Right renal pelvis (tissue), 4 donors: ENCODE data around the gene NCOA4. TPM values are rescaled to one million over a fixed set of nuclear protein-coding genes. Genes with fewer than 3 reads are reported as not detected.
"Not testable (repeated sequence)": the region's sequence is repeated elsewhere in the genome, so short reads cannot be mapped to it uniquely, and the experiment has no call there.

Experiments
- DNase-seq, 4 donors: peaks; one replicate each; pipeline ENCODE4 v3.0.0-alpha.2; 2013; ENCODE audit warnings: low read depth in 4 of 4, low spot score in 3 of 4, missing footprints in 1 of 4
- polyA plus RNA-seq, 4 donors: library from polyadenylated mRNA; unstranded; fragments of 120-200 nt; gene quantifications; one replicate each; pipeline ENCODE4 v1.2.1, GENCODE V29; 2013; ENCODE audit not compliant: insufficient read length in 4 of 4

NCOA4 gene
- polyA plus RNA-seq, 4 donors: 192 to 254 (median 234) TPM

DNA sequence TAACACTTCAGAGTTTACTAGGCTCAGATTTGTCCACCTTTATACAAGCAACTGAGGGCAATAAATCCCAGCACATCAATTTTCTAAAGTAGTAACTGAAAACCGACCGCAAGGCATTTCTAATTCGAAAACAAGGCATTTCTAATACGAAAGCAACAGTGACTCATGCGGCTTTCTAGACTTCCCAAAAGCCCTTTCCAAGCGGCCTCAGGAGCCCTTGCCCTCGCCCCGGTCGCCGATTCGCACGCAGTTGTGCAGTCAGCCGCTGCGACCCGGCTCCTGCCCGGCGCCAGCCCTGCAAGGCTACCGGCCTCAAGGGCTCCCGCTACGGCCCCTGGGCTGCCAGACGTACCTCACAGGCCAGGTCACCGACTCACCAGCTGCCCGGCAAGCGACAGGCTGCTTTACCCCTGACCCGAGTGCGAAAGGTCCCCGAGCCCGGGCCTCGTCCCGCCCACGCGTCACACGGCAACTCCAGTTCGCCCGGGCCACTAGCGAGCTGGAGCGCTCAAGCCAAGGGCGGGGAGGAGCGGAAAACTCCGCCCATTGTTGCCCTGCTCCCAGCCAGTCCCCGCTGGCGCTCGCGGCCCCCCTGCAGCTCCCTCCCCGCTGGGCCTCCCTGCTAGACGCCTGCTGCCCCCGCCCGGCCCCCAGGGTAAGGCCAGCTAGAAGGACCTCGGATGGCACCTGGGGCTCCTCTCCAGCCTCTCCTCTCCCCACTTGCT, 7.3 kb downstream of the NCOA4 start:
- DNase-seq: peak; percentile 59 to 73 (median 68)

DNA sequence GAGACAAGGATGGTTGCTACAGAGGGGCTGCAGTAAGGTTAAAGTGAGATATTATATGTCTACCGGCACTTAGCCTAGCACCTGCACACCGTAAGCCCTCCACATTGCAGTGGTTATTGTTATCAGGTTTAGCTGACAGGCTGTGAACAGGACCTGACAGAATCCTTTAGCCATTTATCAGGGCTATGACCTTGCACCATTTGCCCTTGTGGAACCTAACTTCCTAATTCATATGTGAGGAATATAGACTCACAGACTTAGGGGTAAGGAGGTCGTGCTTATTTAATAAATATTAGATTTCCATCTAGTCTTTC, 10.1 kb downstream of the NCOA4 start:
- no peak for DNase-seq

DNA sequence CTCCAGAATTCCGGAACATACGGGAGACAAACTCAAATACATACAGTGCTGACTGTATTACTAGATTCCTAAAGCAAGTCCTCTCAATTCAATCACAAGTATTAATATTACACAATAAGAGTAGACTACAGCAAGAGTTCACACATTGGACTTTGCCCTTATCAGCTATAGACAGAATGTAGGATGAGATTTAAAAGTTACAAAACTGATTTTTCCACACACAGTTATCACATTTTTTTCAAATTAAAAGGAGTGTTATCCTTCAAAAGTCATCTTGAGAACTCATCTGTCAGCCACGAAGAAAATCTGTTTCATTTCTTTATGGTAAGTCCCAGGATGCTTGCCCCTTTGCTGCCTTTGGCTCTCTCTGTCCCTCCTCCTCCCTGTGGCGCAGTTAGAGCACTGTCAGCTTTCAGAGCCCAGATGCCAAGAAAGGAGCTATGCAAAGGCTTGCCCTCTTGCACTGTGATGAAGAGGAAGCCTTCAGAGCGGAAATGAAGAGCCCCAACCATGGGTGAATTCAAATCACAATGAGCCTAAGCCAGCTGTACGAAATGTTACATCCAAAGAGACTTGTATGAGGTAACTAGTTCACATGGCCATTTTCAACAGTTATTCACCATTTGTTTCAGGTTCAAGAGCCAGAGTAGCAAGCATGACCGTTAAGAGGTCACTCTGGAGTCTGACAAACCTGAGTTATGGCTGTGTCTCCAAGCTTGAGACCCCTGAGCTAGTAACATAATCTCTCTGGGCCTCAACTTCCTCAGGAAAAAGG, 10.7 kb downstream of the NCOA4 start:
- no peak for DNase-seq

DNA sequence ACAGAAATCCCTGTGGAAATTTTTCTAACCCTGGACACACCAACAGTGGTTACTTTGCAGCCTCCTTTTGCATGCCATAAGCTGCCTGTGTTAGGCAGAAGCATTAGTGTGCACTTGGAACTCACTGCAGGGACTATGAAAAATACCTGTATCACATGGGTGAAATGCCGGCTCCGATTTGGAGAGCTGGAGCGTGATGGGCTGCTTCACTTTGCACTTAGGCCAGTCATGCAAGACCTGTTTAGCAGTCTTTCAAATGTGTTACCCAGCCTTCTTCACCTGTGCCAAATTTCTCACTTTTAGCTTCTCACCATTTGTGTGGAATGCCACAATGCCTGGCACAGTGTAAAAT, 11.3 kb downstream of the NCOA4 start:
- no peak for DNase-seq

DNA sequence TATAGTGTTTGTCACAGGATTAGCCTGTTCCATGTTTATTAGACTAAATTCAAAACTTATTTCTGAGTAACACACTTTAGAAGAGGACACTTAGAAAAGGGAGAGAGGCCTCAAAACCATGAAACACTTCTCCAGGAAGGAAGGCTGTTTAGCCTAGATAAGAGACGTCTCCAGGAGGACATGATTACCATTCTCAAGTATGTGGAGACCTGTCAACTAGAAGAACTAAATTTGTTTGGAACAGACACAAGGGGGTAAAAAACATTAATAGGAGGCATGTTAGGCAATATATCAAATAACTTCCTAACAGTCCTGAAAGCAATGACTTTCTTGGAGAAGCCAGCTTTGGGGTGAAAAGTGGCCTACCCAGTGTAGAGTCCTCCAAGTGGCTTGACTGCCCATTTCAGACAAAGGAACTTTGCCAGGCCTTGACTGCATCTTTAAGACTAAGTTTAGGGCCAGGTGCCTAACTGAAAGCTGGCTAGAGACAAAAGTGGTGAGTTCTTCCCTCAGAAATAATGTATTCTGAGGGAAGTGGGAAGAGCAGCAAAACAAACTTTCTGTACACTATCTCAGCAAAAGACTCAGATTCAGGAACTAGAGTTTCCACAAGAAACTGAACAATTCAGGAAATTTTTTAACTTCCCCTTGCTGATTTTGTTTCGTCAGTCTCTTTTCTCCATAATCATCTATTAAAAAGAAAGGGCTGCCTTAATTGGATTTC, 11.8 kb downstream of the NCOA4 start:
- no peak for DNase-seq

DNA sequence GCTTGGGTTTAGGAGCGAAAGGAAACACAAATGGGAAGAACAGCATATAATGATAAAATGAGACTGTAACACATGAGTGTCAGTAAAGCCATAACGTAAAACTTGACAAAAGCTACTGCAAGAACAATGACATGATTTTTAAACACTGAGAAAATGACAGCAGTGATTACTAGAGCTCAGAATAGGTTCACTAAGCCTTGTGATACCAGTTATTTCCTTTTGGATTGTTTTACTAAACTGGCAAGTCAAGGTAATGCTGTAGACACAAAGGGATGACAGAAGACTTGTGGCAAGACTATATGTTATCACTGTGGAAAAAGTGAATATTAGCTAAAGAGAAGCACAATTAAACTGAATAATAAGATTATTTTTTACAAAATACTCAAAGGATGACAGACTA, 12.7 kb downstream of the NCOA4 start:
- no peak for DNase-seq

DNA sequence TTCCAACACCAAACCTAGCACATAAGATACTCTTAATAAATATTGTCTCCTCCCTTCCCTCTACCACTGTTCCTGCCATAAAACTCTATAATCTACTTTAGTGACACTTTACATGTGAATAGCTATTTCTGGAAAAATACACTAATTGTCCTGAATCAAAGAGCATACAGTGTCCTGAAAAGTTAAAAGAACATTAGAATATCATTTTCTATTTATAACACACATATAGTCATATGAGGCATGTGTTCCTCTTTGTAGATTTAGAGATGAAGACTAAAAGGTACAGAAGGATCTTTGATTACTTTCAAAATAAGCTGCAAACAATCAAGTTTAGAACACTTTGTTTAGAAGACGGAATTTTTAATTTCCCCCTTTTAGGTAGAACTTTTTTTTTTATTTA, 13.6 kb downstream of the NCOA4 start:
- DNase-seq: no peak

DNA sequence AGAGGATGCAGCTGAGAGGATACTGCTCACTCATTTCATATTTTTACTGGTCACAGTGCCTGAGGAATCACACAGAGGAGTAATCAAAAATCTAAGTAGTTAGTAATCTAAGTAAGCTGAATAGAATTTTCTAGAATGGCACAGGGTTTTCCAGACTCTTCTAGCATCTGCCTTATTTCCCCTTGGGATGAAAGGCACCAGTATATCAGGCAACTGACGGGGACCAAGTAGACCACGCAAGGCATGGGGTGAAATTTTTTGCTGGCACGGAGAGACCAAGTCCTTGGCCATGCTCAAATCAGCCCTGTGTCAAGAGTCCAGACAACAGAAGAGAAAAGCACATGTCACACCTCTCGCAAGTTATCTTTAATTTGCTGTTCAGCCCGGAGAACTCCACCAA, 14.2 kb downstream of the NCOA4 start:
- DNase-seq: no peak

DNA sequence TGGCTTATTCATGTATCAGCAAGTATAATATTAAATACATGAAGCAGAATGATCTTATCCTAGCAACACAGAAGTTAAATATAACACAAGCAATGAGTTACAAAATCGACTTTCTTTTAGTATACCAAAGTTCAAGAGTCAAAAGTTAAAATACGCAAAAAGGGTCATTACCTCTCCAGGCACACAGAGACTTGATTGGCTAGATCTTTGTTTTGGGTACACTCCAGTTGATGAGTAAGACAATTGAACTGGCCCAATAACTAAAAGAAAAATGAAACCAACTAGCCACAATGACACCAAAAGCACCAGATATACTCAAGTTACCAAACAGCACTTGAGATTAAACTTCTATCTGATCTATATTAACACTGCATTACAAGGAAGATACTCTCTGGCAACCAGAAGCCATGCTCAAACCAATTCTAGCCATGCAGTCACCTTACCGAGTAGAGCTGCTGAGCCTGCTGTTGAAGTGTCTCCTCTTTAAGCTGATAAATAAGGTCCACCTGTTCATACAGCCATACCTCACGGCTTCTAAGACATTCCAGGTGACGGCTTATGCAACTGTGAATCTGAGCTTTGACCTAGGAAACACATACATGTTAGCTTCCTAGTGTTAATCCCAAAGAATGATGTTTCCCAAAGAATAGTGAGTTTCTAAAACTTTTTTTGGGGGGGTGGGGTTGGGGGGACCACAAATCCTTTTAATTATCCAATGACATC, 15.6 kb downstream of the NCOA4 start:
- DNase-seq: no peak

DNA sequence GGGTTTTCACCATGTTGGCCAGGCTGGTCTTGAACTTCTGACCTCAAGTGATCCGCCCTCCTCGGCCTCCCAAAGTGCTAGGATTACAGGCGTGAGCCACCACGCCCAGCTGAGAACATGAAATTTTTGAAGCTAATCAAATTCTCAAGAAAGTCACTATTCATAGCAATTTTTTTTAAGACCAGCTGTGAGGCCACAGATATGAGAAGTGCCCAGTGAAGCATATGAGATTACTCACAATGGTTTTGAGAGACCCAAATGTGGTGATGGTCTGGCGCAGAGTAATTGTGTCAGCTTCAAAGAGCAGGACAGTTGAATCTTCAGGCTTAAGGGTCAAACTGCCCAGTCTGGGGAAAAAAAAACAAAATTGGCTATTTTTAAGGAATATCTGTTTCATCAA, 16.2 kb downstream of the NCOA4 start:
- DNase-seq: no peak

DNA sequence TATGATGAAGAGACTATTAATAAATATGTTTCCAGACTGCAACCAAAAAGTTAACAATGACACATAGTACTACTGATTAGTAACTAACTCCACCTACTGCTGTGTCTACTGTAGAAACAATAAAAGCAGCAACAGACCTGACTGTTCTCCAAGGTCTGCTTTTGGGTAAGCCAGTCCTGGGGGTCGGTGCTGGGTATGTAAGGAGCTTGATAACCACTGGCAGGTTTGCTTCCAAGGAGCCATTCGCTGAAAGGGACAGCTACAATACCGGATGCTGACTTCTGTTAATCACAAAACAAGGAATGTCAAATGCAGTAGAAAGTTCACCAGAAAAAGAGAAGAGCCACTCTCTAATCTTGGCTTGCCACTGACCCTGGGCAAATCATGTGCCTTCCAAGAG, 17.7 kb downstream of the NCOA4 start:
- no peak for DNase-seq

DNA sequence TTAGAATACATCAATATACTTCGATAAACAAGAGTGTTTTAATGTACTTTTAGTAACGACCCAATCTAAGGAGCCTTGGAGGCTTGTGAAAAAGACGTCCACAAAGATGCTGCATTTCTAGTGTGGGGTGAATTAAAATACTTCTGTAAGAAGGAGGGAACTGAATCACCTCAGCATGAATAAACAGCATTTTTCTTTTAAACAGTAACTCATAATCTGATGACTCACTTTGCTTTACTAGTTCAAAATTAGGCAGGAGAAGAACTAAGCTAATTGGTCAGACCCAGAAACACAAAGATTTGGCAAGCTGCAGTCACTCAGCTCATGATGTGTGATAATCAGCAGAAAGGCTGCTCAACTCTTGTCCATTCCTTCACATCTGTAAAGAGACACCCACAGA, 24.2 kb downstream of the NCOA4 start:
- no peak for DNase-seq

DNA sequence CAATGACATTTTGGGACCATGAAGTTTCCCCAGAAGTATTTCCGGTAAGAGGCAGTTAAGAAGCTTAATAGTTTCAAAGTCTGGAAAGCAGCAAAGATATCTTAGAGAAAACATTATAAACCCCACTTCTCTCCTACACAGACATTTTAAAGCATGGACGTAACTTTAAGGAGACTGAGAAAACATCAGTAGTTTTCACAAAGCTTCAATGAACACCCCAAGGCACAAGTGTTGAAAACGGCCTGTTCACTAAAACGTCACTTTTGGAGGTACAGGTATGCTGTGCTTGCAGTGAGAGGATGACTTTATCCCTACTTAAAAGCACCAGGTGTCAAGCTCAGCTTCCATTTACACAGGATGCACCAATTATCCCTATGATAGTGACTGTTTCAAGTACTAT, 25.0 kb downstream of the NCOA4 start:
- no peak for DNase-seq

DNA sequence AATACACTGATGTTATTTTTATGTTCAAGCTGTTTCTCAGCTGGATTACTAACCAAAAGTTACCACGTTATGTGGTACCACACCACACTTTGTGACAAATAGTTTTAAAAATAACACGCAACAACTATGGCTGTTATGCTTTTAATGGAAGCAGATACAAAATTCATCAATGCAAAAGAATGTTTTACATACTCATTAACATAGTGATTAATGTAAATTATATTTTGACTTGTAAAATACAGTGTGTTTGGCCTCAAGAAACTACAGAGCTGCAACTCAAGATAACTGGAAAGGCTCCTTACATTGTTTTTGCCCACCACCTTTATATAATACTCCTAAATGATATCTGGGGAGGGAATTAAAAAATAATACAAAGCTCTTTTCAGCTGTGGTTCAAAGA, 25.5 kb downstream of the NCOA4 start:
- no peak for DNase-seq

DNA sequence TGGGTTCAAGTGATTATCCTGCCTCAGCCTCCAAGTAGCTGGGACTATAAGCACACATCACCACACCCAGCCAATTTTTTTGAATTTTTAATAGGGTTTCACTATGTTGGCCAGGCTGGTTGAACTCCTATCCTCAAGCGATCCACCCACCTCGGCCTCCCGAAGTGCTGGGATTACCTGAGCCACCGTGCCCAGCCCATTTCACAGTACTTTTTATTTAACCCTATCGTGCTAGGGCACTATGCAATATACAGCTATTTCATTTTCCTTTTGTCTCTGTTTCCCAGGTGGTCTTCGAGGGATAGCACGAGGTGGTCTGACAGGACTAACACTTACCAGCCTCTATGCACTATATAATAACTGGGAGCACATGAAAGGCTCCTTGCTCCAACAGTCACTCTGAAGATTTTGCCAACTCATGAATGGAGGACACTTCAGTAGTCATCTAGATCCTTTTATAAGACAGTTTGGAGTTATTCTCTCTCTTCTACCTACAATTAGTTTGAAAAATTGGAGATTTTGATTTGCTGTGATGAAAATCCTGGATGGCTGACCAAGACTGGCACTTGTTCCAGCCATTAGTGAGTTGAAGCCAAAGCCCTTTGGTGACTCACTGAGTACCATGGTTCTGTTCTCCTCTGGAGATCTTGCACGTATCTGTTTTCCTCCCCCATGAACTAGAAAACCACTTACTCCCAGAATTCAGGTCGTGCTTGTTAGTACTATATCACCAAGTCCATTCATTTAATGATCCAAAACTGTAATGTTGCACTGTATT, 27.3 kb downstream of the NCOA4 start:
- DNase-seq: no peak

DNA sequence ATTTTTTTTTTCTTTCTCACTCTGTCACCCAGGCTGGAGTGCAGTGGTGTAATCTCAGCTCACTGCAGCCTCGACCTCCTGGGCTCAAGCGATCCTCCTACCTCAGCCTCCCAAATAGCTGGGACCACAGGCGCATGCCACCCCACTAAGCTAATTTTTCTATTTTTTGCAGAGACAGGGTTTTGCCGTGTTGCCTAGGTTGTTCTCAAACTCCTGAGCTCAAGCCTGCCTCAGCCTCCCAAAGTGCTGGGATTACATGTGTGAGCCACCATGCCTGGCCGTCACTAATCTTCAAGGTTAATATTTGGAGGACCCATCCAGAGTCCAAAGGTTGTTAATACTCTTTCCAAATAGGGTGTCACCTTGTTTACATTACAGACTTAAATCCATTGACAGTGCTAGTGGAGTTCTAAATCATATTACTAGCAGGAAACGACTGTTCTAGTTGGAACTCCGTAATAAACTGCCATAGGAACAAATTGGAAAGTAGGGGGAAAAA, 28.2 kb downstream of the NCOA4 start:
- not testable (repeated sequence) for DNase-seq

DNA sequence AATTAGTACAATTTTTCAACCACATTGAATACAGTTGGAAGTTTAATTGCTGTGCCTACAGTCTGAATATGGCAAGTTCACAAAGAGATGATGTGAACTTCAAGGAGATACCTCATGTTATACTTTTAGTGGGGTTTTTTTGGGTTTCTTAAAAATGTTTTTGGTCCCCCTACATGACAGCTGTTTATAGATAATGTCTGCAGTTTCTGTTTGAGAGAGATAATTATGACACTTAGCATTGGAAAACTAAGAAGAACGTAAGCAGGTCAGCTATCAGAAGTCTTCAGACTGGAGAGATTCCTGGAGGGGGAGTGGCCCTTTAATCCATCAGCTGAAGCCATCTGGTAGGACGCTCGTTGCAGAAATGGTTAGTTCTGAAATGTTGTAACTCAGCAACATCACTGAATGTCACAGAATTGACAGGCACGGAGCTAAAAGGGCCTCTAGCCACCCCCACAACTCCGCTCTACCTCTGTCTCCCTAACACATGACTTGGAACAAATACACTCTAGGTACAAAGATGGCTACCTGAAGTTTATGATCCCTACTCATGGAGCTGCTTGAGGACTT, 29.2 kb downstream of the NCOA4 start:
- DNase-seq: no peak

DNA sequence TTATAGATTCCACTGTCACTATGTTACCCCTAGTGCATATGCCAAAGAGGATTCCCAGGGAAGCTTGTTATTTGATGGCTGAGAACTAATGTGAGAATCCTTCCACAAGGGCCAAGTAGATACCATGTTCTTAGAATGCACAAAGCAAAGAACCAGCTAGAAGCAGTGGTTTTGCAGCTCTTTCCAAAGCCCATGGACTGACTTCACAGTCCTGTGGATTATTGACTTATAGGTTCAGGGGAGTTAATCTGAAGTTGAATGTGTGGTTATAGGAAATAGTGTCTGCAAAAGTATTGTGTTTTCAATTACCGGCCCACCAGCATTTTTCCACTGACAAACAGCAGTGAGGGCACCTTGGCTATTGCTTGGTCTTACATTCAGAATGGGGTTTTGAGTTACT, 29.9 kb downstream of the NCOA4 start:
- no peak for DNase-seq

DNA sequence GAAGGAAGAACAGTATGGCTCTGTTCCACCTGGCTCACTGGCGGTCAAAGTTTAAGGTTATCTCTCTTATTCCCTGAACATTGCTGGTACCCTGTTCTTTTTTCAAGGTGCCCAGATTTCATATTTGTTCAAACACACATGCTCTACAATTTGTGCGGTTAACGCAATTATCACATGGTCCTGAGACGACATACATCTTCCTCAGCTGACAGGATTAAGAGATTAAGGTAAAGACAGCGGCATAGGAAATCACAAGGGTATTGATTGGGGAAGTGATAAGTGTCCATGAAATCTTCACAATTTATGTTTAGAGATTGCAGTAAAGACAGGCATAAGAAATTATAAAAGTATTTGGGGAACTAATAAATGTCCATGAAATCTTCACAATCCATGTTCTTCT, 30.5 kb downstream of the NCOA4 start:
- not testable (repeated sequence) for DNase-seq
